ENCODE data around the gene SHB.

SHB gene

DNA sequence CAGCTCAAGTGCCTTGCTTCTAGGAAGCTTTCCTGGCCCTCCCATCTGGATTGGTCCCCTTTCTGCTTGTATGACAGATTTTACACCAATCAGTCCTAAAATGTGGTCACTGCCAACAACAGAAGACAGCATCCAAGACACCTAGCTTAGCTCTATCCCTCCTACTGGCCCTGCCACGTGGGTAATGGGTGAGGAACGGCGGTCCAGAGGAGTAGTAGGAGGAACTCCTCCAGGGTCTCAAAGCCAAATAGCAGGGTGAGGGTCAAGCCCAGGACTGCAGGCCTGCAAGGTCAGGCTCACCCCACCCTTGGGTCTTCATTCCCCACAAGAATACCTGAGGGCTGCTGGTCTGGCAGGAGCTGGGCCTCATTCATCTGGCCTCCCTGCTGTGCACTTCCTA lies 108.4 kb downstream of the SHB start:
- no peak overlapping the region for H3K4me3 ChIP-seq (ENCODE audit: low read depth, low read length)
- no peak overlapping the region for H3K9ac ChIP-seq (ENCODE audit: low read depth, low read length)
- no peaks in the 10 kb centered on the region for H3K4me1 ChIP-seq (ENCODE audit: control insufficient read depth, insufficient read depth, low read length)
- H3K9me3 ChIP-seq (ENCODE audit: control insufficient read depth, insufficient read depth, low read length) = no peaks in the 10 kb centered on the region
- H3K36me3 ChIP-seq (ENCODE audit: control insufficient read depth, insufficient read depth, low read length) = no peaks in the 10 kb centered on the region
- H3K27me3 ChIP-seq (ENCODE audit: control insufficient read depth, insufficient read depth, low read length) = no peaks in the 10 kb centered on the region

DNA sequence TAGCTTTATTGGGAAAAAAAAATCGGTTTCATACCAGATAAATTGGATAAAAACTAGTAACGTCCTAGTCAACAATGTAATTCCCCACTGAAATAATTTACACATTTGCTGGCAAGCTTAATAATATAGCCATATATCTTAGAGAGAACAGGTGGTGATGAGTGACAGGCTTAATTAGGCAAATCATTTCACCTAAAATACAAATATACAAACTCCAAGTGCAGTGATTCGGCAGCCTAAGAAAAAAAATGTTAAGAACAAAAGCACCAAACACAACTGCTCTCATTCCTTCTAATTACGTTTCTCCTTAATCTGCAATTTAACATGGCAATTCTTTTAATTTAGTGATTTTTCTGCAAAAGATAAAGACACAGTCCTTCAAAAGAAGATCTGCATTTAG lies 109.1 kb downstream of the SHB start:
- Histone ChIP-seq H3K27me3 (ENCODE audit: control insufficient read depth, insufficient read depth, low read length) (no peaks in the 10 kb centered on the region), H3K4me3 (ENCODE audit: low read depth, low read length) (no peak overlapping the region), H3K4me1 (ENCODE audit: control insufficient read depth, insufficient read depth, low read length) (no peaks in the 10 kb centered on the region), H3K36me3 (ENCODE audit: control insufficient read depth, insufficient read depth, low read length) (no peaks in the 10 kb centered on the region), H3K9me3 (ENCODE audit: control insufficient read depth, insufficient read depth, low read length) (no peaks in the 10 kb centered on the region), H3K9ac (ENCODE audit: low read depth, low read length) (no peak overlapping the region)

DNA sequence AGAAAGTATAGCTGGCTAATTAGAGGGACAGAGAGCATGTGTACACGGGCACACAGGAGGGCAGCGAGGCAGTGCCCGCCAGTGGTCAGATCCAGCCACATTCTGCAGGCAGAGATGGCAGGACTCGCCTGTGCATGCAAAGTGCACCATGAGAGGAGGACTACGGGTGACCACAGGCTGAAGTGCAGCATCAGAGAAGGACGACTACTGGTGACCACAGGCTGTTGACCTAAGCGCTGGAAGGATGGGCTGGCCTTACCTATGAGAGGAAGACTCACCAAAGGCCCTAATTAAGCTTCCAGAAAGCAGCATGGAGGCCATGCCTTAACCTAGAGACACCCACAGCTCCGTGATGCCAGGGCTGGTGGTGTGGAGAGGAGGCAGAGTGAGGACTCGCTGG lies 110.9 kb downstream of the SHB start:
- no peaks in the 10 kb centered on the region for H3K36me3 ChIP-seq (ENCODE audit: control insufficient read depth, insufficient read depth, low read length)
- H3K27me3 ChIP-seq (ENCODE audit: control insufficient read depth, insufficient read depth, low read length) = no peaks in the 10 kb centered on the region
- no peak overlapping the region for H3K9ac ChIP-seq (ENCODE audit: low read depth, low read length)
- H3K4me3 ChIP-seq (ENCODE audit: low read depth, low read length) = no peak overlapping the region
- no peaks in the 10 kb centered on the region for H3K9me3 ChIP-seq (ENCODE audit: control insufficient read depth, insufficient read depth, low read length)
- no peaks in the 10 kb centered on the region for H3K4me1 ChIP-seq (ENCODE audit: control insufficient read depth, insufficient read depth, low read length)

DNA sequence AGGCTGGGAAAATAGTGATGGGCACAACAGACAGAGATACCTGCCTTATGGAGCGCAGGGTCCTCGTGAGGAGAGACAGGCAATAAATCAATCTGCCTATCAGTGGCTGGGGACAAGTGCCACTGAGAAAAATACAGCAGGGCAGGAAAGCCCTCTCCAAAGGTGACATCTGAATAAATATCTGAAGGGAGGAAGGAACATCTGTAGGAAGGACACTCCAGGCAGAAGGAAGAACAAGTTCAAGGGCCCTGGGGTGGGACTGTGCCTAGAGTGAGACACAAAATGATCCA lies 111.4 kb downstream of the SHB start:
- no peaks in the 10 kb centered on the region for H3K4me1 ChIP-seq (ENCODE audit: control insufficient read depth, insufficient read depth, low read length)

DNA sequence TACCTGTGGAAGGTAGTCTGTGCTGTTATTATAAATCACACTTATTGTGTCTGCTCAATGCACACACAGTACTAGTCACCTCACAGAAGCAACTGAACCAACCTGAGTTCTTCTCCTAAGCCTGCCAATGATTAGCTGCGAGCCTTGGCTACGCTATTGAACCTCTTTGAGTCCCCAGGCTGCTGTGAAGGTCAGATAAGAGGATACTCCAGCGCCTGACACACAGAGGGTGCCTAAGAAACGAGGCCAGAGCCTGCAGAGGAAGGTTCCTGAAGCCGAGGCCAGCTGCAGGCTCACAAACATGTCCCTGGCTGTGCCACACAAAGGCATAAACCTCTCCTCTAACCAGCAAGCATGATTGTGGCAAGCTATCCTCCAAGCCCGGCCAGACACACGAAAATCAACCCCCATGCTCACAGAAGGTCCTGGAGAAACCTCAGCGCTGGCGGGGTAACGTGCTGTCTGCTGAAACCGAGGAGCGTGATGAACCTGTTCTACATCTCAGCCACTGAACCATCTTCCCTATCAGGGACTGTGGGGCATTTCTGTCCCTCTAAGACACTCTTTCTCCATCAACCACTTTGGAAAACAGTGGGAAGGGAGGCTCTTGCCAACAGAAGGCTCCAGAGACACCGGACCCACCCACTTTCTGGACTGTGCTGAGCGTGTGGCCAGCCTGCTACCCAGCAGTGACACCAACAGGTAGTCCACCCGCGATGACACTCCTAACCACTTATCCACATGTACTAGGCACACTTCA lies 111.9 kb downstream of the SHB start:
- H3K4me1 ChIP-seq (ENCODE audit: control insufficient read depth, insufficient read depth, low read length) = no peaks in the 10 kb centered on the region
- H3K9ac ChIP-seq (ENCODE audit: low read depth, low read length) = no peak overlapping the region
- no peak overlapping the region for H3K4me3 ChIP-seq (ENCODE audit: low read depth, low read length)
- no peaks in the 10 kb centered on the region for H3K36me3 ChIP-seq (ENCODE audit: control insufficient read depth, insufficient read depth, low read length)
- H3K27me3 ChIP-seq (ENCODE audit: control insufficient read depth, insufficient read depth, low read length) = no peaks in the 10 kb centered on the region
- no peaks in the 10 kb centered on the region for H3K9me3 ChIP-seq (ENCODE audit: control insufficient read depth, insufficient read depth, low read length)

More for the DNA sequence above, 111.4 kb downstream of the SHB start:
- Histone ChIP-seq H3K4me3 (ENCODE audit: low read depth, low read length) (no peak overlapping the region), H3K9me3 (ENCODE audit: control insufficient read depth, insufficient read depth, low read length) (no peaks in the 10 kb centered on the region), H3K27me3 (ENCODE audit: control insufficient read depth, insufficient read depth, low read length) (no peaks in the 10 kb centered on the region), H3K36me3 (ENCODE audit: control insufficient read depth, insufficient read depth, low read length) (no peaks in the 10 kb centered on the region), H3K9ac (ENCODE audit: low read depth, low read length) (no peak overlapping the region)

DNA sequence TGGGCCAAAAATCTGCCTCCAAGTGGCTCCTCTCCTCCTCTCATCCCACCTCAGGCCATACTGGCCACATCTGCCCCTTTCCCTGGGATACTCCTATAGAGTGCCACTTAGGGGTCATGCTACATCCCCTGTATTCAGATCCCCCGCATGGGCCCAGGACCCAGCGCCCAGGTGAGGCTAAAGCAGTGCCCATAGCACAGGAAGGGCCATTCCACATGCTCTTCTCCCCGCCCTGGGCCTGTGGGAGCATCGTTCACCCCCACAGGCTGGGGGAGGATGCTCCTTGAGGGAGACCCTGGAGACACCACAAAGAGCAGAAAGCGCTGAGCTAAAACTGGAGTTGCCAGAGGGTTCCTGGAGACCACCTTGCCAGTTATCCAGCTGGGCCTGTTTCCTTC lies 112.6 kb downstream of the SHB start:
- Histone ChIP-seq H3K36me3 (ENCODE audit: control insufficient read depth, insufficient read depth, low read length) (no peaks in the 10 kb centered on the region), H3K4me1 (ENCODE audit: control insufficient read depth, insufficient read depth, low read length) (no peaks in the 10 kb centered on the region), H3K4me3 (ENCODE audit: low read depth, low read length) (no peak overlapping the region), H3K9ac (ENCODE audit: low read depth, low read length) (no peak overlapping the region), H3K9me3 (ENCODE audit: control insufficient read depth, insufficient read depth, low read length) (no peaks in the 10 kb centered on the region), H3K27me3 (ENCODE audit: control insufficient read depth, insufficient read depth, low read length) (no peaks in the 10 kb centered on the region)

DNA sequence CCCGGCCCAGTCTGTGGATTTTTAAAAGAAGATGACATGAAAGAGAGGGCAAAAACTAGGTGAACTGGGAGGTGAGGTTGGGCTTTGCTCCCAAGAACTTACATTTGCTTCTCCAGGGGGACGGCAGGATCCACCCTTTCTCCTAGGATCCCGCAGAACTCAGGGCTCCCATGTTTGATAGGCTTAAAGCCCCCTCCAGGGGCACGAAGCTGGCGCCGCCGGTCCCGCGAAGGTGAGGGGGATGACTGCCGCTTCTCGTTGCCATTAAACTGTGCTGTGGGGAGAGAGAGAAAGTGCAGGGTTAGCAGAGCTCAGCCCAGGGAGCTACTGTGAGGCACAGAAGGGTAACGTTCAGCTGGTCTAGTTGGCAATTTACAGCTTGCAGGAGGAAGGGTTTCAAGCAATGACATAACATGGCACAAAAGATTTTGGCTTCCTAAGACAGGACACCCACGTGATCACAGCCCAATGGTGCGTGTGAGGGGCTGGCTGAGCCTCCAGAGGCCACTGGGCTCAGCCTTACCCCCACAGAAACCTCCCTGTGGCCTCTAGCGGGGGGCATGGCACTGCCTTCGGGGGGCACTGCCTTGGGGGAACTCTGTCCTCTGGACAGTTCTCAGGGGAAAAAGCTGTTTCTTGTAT lies 113.1 kb downstream of the SHB start:
- Histone ChIP-seq H3K9ac (ENCODE audit: low read depth, low read length) (no peak overlapping the region), H3K9me3 (ENCODE audit: control insufficient read depth, insufficient read depth, low read length) (no peaks in the 10 kb centered on the region), H3K4me1 (ENCODE audit: control insufficient read depth, insufficient read depth, low read length) (no peaks in the 10 kb centered on the region)

DNA sequence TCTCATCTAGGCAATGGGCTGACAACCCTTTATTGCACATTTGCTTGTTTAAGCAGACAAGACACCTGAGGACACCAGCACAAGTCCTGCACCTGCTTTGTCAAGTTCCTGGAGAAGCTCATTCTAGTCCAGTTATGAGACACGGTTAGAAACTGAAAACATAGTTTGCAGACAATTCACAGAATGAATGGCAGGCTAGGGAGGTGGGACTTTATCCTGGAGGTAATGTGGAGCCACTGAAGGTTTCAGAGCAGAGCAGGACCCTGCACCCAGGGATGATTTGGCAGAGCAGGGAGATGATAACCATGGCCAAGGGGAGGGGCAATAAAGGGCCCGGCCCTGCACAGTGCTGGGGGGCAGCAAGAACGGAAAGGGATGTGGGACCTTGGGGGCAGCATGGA lies 114.4 kb downstream of the SHB start:
- H3K4me1 ChIP-seq (ENCODE audit: control insufficient read depth, insufficient read depth, low read length) = no peaks in the 10 kb centered on the region
- H3K27me3 ChIP-seq (ENCODE audit: control insufficient read depth, insufficient read depth, low read length) = no peaks in the 10 kb centered on the region
- no peak overlapping the region for H3K4me3 ChIP-seq (ENCODE audit: low read depth, low read length)
- no peaks in the 10 kb centered on the region for H3K36me3 ChIP-seq (ENCODE audit: control insufficient read depth, insufficient read depth, low read length)
- no peak overlapping the region for H3K9ac ChIP-seq (ENCODE audit: low read depth, low read length)
- no peaks in the 10 kb centered on the region for H3K9me3 ChIP-seq (ENCODE audit: control insufficient read depth, insufficient read depth, low read length)

More for the DNA sequence above, 113.1 kb downstream of the SHB start:
- H3K36me3 ChIP-seq (ENCODE audit: control insufficient read depth, insufficient read depth, low read length) = no peaks in the 10 kb centered on the region
- H3K27me3 ChIP-seq (ENCODE audit: control insufficient read depth, insufficient read depth, low read length) = no peaks in the 10 kb centered on the region
- H3K4me3 ChIP-seq (ENCODE audit: low read depth, low read length) = no peak overlapping the region

DNA sequence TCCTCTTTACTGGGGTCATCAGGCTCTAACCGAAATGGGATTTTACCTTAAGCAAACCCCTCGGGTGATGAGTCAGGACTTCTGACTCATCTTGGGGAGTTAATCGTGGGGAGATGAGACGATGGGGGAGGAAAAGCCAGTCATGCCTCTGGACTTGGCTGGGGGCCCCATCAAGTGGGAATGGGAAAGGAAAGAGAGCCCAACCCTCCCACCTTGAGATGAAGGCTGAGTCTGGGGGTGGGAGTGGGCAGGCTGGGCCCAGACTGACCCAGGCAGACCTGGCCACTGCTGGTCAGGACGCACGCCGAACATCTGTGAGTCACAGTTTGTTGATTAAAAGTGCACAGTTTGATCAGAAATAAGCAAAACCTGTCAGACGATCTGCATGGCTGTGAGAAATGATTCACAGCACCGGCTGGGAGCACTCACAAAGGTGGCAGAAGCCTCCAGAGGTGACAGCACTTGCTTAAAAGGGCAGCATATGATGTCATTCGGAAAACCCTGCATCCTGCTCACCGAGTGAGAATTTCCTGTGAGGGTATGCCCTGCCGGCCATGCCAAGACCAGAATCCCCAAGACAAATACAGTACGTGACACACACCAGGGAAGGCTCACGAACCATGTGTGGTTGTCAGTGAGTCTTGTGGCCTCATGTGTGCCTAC lies 115.1 kb downstream of the SHB start:
- no peaks in the 10 kb centered on the region for H3K36me3 ChIP-seq (ENCODE audit: control insufficient read depth, insufficient read depth, low read length)
- H3K9me3 ChIP-seq (ENCODE audit: control insufficient read depth, insufficient read depth, low read length) = no peaks in the 10 kb centered on the region
- no peak overlapping the region for H3K4me3 ChIP-seq (ENCODE audit: low read depth, low read length)
- H3K4me1 ChIP-seq (ENCODE audit: control insufficient read depth, insufficient read depth, low read length) = no peaks in the 10 kb centered on the region
- no peaks in the 10 kb centered on the region for H3K27me3 ChIP-seq (ENCODE audit: control insufficient read depth, insufficient read depth, low read length)
- no peak overlapping the region for H3K9ac ChIP-seq (ENCODE audit: low read depth, low read length)

DNA sequence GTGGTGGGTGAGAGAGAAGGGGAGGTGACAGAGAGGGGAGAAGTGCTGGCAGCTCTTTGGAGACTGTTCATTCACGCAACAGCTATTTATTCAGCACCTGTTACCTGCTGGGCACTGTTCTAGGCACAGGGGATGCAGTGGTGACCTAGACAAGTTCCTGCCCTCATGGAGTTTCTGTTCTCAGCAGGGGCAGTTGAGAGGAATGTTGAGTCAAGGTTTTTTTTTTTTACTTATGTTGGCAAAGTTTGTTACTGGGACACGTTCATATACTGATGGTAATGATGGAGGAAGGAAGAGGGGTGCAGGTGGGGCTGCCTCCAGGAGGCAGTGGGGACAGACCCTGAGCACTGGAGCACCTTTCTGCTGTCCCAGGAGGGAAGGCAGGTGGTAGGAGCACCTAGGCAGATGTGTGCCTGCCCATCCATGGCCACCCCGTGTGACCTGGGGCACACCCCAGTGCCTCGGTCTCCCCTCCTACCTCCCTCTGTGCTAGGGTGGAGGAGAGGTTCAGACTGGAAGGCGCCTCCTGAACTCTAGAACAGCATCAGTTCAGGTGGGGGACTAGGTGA lies 115.7 kb downstream of the SHB start:
- no peaks in the 10 kb centered on the region for H3K36me3 ChIP-seq (ENCODE audit: control insufficient read depth, insufficient read depth, low read length)
- H3K4me3 ChIP-seq (ENCODE audit: low read depth, low read length) = no peak overlapping the region
- no peaks in the 10 kb centered on the region for H3K27me3 ChIP-seq (ENCODE audit: control insufficient read depth, insufficient read depth, low read length)
- H3K9me3 ChIP-seq (ENCODE audit: control insufficient read depth, insufficient read depth, low read length) = no peaks in the 10 kb centered on the region
- no peaks in the 10 kb centered on the region for H3K4me1 ChIP-seq (ENCODE audit: control insufficient read depth, insufficient read depth, low read length)
- H3K9ac ChIP-seq (ENCODE audit: low read depth, low read length) = no peak overlapping the region

DNA sequence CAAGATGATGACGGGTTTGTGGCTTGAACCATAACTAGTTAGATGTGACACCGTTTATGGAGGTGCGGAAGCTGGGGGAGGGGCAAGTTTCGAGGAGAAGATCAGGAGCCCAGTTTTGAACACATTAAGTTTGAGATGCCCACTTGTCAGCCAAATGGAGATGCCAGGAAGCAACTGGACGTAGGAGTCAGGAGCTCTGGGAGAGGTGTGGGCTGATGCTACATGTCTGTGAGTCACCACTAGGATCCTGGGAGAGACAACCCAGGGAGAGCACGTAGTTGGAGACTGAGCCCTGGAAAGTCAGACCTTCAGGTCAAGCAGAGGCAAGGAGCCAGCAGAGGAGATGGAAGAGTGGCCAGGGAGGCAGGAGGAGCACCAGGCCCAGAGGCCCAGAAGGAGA lies 116.3 kb downstream of the SHB start:
- Histone ChIP-seq H3K36me3 (ENCODE audit: control insufficient read depth, insufficient read depth, low read length) (peaks cover 2% of the 10 kb centered on the region), H3K4me3 (ENCODE audit: low read depth, low read length) (no peak overlapping the region), H3K27me3 (ENCODE audit: control insufficient read depth, insufficient read depth, low read length) (no peaks in the 10 kb centered on the region), H3K9me3 (ENCODE audit: control insufficient read depth, insufficient read depth, low read length) (no peaks in the 10 kb centered on the region), H3K9ac (ENCODE audit: low read depth, low read length) (no peak overlapping the region), H3K4me1 (ENCODE audit: control insufficient read depth, insufficient read depth, low read length) (no peaks in the 10 kb centered on the region)
